Hepatocyte (in vitro differentiated cells): ENCODE data around the gene LARP1.
"Not testable (repeated sequence)": the region's sequence is repeated elsewhere in the genome, so short reads cannot be mapped to it uniquely, and the experiment has no call there.

Source experiments
- CTCF ChIP-seq: fragments of 200-600 bp; sonication (generic); IDR thresholded peaks from 2 replicates; pipeline ENCODE4 v1.5.1; 2016; ENCODE audit warnings: antibody characterized with exemption, mild to moderate bottlenecking; ENCODE audit not compliant: poor library complexity
- EZH2 ChIP-seq: fragments of 200-600 bp; sonication (generic); IDR thresholded peaks from 2 replicates; pipeline ENCODE4 v1.6.1; 2016; ENCODE audit warnings: antibody characterized with exemption, mild to moderate bottlenecking, borderline replicate concordance

DNA sequence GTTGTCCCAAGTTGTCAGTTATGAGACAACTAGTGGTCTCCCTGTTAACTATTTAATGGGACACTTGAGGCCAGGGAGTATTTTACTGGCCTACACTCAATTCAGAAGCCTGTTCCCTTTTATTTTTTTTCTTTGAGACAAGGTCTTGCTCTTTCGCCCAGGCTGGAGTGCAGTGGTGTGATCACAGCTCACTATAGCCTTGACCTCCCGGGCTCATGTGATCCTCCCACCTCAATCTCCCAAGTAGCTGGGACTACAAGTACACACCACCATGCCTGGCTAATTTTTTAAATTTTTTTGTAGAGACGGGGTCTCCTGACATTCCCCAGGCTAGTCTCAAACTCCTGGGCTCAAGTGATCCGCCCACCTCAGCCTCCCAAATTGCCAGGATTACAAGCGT, 67.7 kb downstream of the LARP1 start:
- not testable (repeated sequence) for TF ChIP-seq CTCF, EZH2
